DMS53 treated with DMSO at 0.1 percent for 48 hours (cell line): Measurements from ENCODE around the gene MCEE.
A peak's percentile ranks its signal among the peaks of the same experiment; 100 is the strongest.
"Not testable (repeated sequence)": the region's sequence is repeated elsewhere in the genome, so short reads cannot be mapped to it uniquely, and the experiment has no call there.

Experiments
- DNase-seq: peaks from one replicate; lab custom pipeline; 2025; ENCODE audit not compliant: unreplicated experiment; lab: John Stamatoyannopoulos, UW

The MCEE gene

GRCh38 chr2:71130152-71130904 is at the start of gene MCEE, which contains the start of gene MPHOSPH10:
MCEE (minus strand) TSS chr2:71130229; CDS start chr2:71130219, 10 bp downstream.
MPHOSPH10 (plus strand) TSS chr2:71130634; CDS start chr2:71130666, 32 bp downstream.
- peak; percentile 92 for DNase-seq

DNA sequence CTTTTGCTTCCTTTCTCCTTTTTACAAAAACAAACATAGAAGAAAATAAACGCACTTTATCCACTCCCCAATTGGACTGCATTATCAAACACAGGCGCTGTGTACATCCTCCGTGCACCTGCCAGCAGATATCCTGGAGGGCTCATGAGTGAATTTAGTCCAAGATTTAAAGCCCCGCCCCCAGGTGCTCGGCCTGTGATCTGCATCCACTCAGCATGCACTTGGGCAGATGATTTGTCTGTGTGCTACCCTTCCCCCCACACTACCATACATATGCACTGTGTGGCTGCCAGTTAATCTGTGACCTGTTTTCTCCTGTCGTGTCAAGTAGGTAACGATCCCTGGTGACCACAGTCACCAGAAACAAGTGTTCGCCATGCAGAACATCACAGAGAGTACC is 48.8 kb upstream of the MCEE start:
- DNase-seq = peak; percentile 53

DNA sequence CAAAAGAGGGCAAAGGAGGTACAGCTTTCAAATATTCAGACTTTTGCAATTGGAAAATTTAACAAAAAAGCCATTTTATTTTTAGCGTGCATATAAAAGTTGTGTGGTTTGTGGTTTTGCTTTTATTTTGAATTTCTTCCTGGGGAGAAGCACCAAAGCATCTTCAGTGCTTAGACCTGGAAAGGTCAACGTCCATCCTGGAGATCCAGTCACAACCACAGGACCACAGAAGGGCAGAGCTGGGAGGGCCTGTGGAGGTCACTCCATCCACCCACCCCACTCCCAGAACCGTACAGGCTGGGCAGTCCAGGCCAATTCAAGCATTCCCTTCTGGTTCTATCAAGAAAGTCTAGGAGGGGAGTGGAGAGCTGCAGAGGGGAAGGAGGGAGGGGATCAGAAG is 44.2 kb upstream of the MCEE start:
- no peak for DNase-seq

DNA sequence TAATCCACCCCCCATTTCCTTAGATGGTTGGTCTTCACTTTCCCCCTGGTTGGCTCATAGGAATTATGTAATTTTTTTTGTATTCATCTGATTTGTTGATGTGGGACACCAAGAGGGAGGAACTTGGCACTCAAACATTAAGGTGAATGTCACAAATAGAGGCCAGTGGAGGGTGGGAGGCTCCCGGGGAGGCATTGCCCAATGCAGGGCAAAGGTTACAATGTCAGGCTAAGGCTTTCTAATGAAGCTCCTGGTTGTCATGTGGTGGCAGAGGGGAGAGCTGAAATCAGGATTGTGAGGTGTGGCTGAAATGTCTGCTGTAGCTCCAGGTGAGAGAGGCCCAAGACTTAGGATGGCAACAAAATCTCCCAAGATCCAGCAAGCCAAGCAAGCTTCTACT is 43.1 kb upstream of the MCEE start:
- no peak for DNase-seq

GRCh38 chr2:71166812-71167211 is 36.8 kb upstream of the MCEE start:
- no peak for DNase-seq

- peak; percentile 15 for DNase-seq
These were observed 27.2 kb upstream of the MCEE start for GRCh38 chr2:71157124-71157793.

DNA sequence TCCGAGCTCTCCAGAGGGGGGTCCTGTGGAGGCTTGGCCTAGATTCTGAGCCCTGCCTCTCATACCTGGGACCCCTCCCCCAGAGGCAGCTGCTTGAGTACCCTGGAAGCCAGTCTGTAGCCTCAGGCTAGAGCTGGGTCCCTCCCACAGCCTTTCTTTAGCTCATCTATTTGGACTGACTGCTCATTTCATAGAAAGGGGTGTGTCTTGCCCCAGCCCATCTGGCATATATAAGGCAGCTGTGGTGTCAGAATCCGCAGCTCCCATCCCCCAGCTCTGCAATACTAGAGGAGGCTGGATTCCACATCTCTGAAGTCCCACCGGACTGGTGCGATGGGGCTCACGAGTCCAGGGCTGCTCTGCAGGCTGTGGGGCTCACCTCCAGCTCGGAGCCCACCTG is 26.5 kb upstream of the MCEE start:
- peak; percentile 18 for DNase-seq

- DNase-seq = no peak
These were observed 25.8 kb upstream of the MCEE start for GRCh38 chr2:71155846-71156245.

- DNase-seq = peak; percentile 10
These were observed 24.8 kb upstream of the MCEE start for GRCh38 chr2:71154798-71155197.

- no peak for DNase-seq
These were observed 24.2 kb upstream of the MCEE start for GRCh38 chr2:71154279-71154678.

- DNase-seq = no peak
These were observed 23.7 kb upstream of the MCEE start for GRCh38 chr2:71153585-71154224.

DNA sequence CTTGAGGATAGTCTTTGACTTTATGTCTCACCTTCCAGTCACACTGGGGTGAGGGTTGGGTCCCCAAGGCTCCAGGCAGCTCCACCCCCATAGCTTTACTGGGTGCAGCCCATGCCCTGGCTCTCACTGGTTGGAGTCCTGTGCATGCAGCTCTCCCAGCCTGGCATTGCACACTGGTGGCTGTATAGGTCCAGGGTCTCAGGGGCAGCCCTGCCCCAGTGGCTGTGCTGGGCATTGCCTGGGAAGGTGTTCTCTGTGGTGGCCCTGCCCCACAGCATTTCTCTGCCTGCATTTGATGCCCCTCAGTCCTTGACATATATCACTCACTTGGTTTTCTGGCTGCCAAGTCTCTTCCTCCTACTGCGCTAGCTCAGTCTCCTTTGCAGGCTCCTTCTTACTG is 21.6 kb upstream of the MCEE start:
- no peak for DNase-seq

DNA sequence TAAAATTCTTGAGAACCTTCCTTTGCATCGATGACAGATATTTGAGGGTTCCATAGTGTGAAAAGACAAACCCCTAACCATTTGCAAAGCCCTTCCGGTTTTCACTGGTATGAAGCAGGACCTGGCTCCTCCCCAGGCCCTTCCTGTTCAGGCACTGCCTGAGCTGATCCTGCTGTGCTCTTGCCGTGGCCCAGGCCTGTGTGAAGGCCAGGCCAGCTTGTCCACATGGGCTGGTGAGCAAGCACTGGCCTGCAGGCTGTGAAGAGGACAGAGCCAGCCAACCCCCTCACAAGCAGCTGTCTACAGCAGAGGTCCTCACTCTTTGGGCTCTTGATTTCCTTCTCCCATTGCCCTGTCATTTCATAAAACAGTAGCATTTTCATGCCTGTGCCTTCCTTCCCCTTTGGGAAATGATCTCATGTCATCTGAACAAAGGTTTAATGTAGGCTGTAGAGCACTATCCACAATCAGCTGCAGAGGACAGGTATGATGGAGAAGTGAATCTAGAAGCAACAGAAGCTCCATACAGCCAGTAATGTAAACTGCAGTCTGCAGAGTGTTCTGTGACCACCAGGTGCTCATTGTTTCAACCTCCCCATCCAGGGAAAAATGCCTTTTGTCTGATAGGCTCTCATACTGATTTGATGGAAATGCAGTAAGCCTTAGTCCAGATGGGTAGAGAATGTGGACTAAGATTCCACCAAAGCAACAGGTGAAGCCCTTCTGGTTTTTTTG is 20.2 kb upstream of the MCEE start:
- DNase-seq = no peak

DNA sequence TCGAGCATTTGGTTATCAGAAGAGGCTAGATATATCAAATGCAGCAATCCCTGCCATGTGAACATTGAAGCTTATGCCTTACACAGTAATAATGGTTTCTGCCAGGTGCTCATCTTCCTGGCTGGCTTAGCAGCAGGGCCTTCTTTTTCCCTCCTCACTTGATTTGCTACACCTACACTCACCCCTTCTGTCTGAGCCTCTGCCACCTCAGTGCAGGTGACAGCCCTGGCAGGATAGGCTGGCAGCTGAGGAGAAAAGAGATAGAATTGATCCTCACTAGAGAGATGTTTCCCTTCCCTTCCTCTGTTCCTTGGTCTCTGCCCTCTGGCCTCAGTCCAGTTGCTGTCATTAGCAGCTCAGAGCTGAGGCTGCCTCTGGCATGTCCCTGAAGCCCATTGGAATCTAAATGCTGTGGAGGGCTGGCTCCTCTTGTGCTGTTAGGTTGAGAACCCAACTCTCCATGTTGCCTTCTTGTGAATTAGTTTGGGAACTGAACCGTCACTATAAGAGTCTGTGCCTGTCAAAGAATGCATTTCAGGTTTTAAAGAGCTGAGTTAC is 18.6 kb upstream of the MCEE start:
- no peak for DNase-seq

DNA sequence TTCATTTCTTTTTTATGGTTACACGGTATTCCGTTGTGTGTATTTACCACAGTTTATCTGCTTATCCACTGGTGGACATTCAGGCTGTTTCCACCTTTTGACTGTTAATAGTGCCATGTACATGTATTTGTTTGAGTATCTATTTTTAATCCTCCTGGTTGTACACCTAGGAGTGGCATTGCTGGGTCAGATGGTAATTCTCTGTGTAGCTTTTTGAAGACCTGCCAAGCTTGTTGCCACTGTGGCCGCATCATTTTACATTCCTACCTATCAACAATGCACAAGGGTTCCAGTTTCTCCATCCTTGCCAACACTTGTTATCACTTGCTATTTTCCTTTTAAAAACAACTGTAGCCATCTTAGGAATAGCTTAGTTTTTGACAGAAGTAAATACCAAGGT is 13.8 kb upstream of the MCEE start:
- DNase-seq = no peak

GRCh38 chr2:71136174-71136573 is 6.1 kb upstream of the MCEE start:
- no peak for DNase-seq

DNA sequence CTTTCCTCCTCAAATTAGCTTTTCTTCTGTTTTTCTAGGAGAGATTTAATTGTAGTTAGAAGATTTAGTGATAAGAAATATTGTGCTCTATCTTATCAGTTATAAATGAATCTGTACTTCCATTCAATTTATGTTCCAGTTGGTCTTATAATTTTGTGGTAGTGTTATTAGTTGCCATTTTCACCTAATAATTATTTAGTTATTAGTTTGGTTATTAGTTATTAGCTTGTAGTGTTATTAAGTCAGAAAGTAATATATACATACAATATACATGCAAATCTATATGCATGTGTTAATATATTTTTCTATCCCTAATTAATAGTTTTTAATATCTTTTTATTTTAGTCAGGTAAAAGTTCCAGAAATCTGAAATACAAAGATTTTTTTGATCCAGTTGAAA is 3.6 kb upstream of the MCEE start:
- DNase-seq = no peak

GRCh38 chr2:71131387-71132166 is 1.5 kb upstream of the MCEE start:
- DNase-seq = not testable (repeated sequence)

DNA sequence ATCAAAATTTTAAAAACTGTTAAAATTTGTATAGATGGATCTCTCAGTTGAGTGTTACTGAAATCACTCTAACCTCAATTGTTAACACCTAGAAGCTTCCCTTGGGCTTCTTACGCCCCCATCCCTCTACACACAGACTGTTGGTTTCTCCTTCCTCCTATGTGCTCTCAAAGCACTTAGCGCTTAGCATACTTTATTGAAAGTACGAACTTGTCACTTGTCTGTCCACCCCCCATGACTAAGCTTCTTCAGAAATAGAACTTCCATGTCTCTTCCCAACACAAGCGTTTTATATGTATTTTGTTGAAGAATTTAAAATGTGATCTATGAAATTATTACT is 846 bp upstream of the MCEE start:
- no peak for DNase-seq

DNA sequence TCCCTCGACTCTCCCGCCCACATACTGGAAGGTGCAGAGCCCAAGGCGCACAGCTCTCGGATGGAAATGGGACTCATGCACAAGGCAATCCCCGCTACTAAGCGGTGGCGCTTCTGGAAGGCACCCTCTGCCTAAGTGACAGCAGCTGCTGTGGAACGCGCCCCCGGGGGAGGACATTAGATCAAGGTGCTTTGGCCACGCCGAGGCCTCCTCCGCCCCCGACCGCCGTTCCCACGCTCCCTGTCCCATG is 202 bp downstream of the MCEE start:
- DNase-seq = peak; percentile 83
